ENCODE results near the gene NOTCH2NLA.
A peak's percentile ranks its signal among the peaks of the same experiment; 100 is the strongest.
"Not testable (repeated sequence)": the region's sequence is repeated elsewhere in the genome, so short reads cannot be mapped to it uniquely, and the experiment has no call there.

NOTCH2NLA gene

DNA sequence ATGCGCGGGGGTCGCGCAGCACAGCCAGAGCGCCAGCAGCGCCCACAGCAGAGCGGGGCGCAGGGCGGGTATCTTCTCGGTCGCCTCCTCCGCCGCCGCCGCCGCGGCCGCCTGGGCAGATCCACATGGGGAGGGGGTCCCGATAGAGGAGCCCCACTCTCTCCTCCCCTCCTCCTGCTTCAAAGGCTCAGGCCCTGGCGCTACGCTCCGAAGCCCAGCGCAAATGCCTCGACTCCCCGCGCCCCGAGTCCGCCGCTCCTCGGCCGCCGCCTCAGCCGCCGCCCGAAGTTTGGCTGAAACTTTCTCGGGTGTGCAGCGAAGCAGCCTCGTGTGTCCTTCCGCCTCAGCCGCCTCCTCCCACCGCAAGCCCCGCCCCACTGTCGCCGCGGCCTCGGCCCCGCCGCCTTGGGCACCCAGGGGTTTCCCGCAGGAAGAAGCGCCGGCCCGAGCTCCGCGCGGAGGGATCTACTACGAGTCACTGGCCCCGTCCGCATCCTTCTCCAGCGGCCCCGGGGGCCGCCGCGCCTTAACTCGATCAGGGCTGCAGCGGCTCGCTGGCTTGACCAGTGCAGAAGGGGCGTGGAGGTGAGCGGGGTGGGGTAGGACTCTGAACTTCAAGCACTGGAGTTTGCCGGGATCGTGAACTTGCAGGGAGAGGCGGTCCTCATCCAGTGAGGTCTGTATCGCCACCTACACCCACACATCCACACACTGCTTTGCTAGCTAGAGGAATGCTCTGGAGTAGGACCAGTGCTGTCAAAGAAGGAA is at the start of gene NOTCH2NLA:
NOTCH2NLA (minus strand) TSS at position 312 of the 768 bp plus-strand sequence. CDS start 39,684 bp downstream, outside the sequence.
- peak; percentile 58 for DNase-seq

DNA sequence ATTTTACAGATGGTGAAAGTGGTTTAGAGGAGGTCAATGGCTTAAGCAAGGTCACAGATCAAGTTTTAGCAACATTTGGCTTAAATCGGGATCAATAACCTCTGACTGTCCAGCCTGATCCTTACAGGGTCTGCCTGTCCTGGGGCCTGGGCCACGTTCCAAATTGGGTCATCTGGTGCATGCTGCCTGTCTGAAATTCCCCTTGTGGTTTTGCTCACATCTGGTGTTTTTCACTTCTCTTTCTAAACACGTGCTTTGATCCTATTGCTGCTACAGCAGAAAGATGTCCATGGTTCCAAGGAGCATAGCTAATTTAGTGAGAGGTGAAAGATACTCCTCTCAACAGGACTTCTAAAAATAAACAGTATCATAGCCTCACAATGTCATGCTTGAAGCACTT is 49.5 kb upstream of the NOTCH2NLA start:
- not testable (repeated sequence) for DNase-seq

- DNase-seq = not testable (repeated sequence)
Observed at GRCh38 chr1:146277087-146277486, 48.3 kb upstream of the NOTCH2NLA start.

- not testable (repeated sequence) for DNase-seq
Observed at GRCh38 chr1:146274083-146274482, 45.3 kb upstream of the NOTCH2NLA start.

DNA sequence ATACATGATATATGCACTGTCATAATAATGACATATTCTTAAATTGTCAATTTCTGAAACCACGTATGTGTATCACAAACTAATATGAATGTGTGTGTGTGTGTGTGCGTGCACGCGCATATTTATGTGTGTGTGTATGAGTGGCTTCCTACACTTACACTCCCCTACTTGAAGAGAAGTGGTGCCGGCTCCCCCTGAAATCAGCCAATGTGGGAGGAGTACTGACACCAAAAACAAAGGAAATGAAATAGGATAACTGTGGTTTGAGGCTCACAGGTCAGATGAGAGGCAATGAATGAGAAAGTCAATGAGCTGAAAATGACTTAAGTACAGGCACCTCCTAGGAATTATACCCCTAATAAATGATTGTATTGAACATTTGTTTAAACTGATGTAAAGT is 44.4 kb upstream of the NOTCH2NLA start:
- DNase-seq = not testable (repeated sequence)

- not testable (repeated sequence) for DNase-seq
Observed at GRCh38 chr1:146272734-146273133, 43.9 kb upstream of the NOTCH2NLA start.

DNA sequence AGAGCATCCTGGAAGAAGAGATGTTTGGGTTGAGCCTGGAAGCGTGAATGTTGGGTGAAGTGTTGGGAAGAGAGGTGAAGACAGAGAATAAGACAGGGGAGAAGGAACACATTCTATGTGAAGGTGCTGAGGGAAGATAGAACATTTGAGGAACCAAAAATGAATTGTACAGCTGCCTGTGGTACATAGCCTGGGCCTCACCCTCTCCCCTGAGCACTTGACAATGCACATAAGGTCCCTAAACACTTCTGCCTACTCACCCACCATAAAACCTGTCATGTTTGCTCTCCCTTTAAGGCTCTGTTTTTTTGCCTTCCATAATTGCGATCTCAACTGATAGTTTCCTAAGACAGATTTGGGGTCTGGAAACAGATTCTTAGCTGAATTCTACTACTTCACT is 43.2 kb upstream of the NOTCH2NLA start:
- not testable (repeated sequence) for DNase-seq

- DNase-seq = not testable (repeated sequence)
Observed at GRCh38 chr1:146270129-146270528, 41.3 kb upstream of the NOTCH2NLA start.

- not testable (repeated sequence) for DNase-seq
Observed at GRCh38 chr1:146266179-146266748, 37.4 kb upstream of the NOTCH2NLA start.

DNA sequence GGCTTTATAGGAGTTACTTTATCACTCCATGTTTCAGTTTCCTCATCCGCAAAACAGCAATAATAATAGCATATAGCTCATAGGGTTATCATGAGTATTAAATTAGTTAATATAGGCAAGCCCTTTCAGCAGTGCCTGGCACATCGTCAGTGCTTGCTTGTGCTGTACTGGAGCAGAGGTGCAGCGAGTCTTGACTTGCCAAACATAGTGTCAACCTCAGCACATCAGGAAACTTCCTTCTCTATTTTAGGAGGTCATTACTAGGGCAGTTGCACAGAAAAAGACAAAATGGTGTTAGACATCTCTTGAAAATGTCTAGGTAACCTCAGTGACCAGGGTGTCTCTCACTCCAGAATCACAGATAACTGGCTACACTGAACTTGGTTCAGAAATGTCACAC is 35.9 kb upstream of the NOTCH2NLA start:
- not testable (repeated sequence) for DNase-seq

GRCh38 chr1:146260006-146260730 is 31.3 kb upstream of the NOTCH2NLA start:
- not testable (repeated sequence) for DNase-seq

DNA sequence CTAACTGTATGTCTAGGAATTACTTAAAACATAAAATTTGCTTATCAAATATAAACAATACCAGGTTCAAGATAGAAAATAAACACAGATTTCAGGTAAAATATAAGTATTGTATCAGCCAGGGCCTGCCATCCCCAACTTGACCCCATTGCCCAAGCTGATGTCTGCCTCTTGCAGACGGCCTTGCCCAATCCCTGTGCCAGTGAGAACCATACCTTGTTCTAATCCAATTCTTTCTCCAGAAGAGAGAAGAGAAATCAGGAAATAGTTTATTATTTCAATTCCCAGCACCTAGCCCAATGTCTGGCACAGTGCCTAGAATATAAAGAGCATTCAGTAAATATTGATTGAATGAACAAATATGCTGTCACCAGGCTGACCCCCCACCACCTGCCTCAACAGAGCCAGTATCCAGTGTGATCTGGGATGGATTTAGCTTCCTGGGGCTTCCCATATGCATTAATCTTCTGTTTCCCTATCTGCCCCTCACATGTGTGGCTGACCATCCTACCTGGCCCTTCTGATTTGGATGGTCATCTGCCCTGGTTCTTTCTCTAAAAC is 29.3 kb upstream of the NOTCH2NLA start:
- DNase-seq = not testable (repeated sequence)

DNA sequence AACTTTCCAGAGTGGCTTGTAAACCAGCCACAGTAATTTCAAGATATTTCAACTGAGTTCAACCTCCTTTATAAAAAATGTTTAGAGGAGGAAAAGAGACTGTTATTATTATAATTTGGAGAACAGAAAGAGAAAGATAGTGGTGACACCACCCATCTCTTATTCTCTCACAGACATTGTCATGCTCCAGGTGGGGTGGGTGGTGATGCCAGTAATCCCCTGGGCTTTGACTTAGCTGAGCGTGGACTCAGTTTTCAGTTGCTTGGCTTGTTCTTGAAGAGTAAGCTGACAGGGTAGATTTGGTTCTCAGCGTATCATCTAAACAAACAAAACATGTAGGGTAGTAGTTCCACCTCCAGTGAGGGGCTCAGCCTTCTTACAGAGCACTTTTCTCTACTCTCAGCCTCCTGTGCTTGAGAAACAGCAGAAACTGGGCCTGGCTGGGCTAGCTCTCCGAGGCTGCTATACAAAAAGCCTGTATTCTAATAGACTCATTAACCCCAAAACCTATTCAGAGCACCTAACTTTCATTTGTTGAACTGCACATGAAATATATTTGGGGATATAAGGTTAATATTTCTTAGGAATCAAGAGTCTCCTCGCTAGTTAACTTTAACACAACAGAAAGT is 25.9 kb upstream of the NOTCH2NLA start:
- not testable (repeated sequence) for DNase-seq

DNA sequence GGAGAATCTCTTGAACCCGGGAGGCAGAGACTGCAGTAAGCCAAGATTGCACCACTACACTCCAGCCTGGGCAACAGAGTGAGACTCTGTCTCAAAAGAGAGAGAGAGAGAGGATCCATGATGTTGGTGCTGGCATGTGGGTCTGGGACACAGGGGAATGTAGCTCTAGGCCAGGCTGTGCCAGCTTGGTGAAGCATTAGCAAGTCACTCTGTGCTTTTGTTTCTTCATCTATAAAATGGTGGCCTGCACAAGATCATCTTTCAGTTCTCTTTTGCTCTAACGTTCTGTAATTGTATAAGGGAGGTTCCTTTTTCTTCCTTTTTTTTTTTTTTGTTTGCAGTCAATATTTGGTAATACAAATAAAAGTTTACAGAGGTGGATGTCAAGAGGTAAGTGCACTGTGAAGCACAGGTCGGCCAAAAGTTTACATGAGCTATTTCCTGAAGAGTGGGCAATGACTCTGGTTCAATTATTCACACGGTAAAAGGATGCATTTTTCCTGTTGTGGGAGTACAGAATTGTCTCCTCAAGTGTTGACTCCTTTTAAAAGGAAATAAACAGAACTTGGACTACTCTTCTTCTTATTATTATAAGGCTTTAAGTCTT is 24.5 kb upstream of the NOTCH2NLA start:
- not testable (repeated sequence) for DNase-seq

- DNase-seq = not testable (repeated sequence)
Observed at GRCh38 chr1:146251523-146251922, 22.7 kb upstream of the NOTCH2NLA start.

DNA sequence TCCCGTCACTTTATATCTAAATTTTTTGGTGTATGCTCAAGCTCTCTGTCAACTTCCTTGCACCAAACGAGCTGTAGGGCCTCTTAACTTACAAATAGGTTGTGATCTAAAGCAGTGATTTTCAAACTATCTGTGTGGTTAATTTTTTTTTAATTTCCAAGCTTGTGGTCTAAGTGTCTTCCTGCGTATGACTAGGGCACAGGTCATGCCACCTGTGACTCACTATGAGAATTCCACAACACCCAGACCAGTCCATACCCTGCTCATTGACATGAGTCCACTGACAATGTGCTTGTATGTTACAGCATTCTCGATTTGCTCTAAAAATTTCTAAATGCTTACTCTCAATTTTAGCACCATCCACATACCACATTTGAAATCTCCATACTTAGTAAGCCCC is 19.8 kb upstream of the NOTCH2NLA start:
- not testable (repeated sequence) for DNase-seq

DNA sequence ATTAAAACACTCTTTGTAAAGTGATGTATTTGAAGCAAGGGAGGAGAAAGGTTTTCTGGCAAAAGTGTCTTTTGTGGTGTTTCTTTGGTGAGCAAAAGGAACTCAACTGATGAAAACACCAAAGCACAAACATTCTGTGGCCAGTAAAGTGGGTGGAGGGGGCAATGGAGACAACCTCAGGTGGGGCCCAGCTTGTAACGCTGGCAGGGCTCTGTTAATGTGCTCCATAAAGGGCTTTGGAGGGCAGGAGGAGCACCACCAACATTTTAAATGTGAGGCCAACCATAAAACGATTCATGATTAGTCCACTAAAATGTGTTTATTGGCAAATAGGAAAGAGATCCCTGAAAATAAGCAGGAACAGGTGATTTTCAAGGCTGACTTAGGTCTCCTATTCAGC is 7.8 kb upstream of the NOTCH2NLA start:
- not testable (repeated sequence) for DNase-seq

GRCh38 chr1:146236026-146236601 is 7.3 kb upstream of the NOTCH2NLA start:
- not testable (repeated sequence) for DNase-seq

- DNase-seq = peak; percentile 47
Observed at GRCh38 chr1:146228144-146228682, 608 bp downstream of the NOTCH2NLA start.

- not testable (repeated sequence) for DNase-seq
Observed at GRCh38 chr1:146174531-146174930, 54.3 kb downstream of the NOTCH2NLA start.

GRCh38 chr1:146167740-146168139 is 61.1 kb downstream of the NOTCH2NLA start:
- not testable (repeated sequence) for DNase-seq

DNA sequence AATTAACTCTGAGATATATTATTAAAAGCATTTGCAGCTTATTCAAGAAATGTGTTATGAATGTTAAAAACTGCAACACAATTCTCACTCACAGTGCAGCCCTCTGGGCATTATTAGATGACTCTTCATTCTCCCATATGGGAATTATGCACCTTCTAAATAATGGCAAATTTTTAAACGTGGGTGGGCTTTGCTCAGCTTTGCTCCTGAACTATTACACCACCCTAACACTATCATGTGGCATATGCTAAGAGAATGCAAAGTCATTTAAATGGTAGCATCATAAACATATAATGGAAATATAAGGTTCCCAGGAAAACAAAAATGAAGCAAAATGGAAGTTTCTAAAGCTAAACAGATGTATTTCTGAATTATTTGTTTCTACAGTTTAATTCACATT is 61.5 kb downstream of the NOTCH2NLA start:
- DNase-seq = not testable (repeated sequence)

All from stimulated activated CD8-positive, alpha-beta memory T cell treated with anti-CD3 and anti-CD28 coated beads, Interleukin-4, amount 100 ng/mL, for 48 hours (primary cell).